ENCODE results near the gene PHF2. TPM values are rescaled to one million over a fixed set of nuclear protein-coding genes. Genes with fewer than 3 reads are reported as not detected.

The PHF2 gene
- total RNA-seq, 1 donor from 2014 or later: 12.1 TPM

GRCh38 chr9:93654351-93654961 is 78.1 kb downstream of the PHF2 start:
- Histone ChIP-seq H3K27ac (ENCODE audit: low read depth, low read length) (no peak overlapping the region), H3K4me3 (ENCODE audit: insufficient read depth, low read depth, low read length) (no peak overlapping the region), H3K27me3 (ENCODE audit: insufficient read depth, low read length) (no peaks in the 10 kb centered on the region), H3K9ac (ENCODE audit: low read length) (no peak overlapping the region), H2AFZ (ENCODE audit: low read depth, low read length) (no peak overlapping the region), H3K9me3 (ENCODE audit: insufficient read depth, low read depth, low read length) (no peaks in the 10 kb centered on the region), H3K79me2 (ENCODE audit: insufficient read depth, low read length) (no peaks in the 10 kb centered on the region), H3K4me2 (ENCODE audit: low read length) (no peak overlapping the region), H3K36me3 (ENCODE audit: insufficient read depth, low read length) (peaks cover 8% of the 10 kb centered on the region), H3K4me1 (ENCODE audit: insufficient read depth, low read length) (no peaks in the 10 kb centered on the region), H4K20me1 (ENCODE audit: insufficient read depth, low read length) (peaks cover 16% of the 10 kb centered on the region)
- Mint-ChIP-seq H3K9me3 (ENCODE audit: unreplicated experiment) (no peaks in the 10 kb centered on the region), H3K4me1 (ENCODE audit: low read depth, unreplicated experiment) (no peaks in the 10 kb centered on the region), H3K27ac (ENCODE audit: unreplicated experiment) (no peak overlapping the region), H3K36me3 (ENCODE audit: low read depth, unreplicated experiment) (peaks cover 22% of the 10 kb centered on the region), H3K27me3 (ENCODE audit: low read depth, unreplicated experiment) (no peaks in the 10 kb centered on the region), H3K4me3 (ENCODE audit: unreplicated experiment) (no peak overlapping the region)
- DNase-seq (ENCODE audit: low read depth) (no peak), FAIRE-seq (no peak)
- TF ChIP-seq CTCF (IDR thresholded peaks at IDR 0.05; ENCODE audit: insufficient read depth, low read depth, low read length): no peak
- no peak for TF ChIP-seq EZH2 (IDR thresholded peaks at IDR 0.05; ENCODE audit: insufficient read depth, low read length)

GRCh38 chr9:93655621-93656425 is 79.4 kb downstream of the PHF2 start:
- Histone ChIP-seq H3K9ac (ENCODE audit: low read length) (no peak overlapping the region), H4K20me1 (ENCODE audit: insufficient read depth, low read length) (peaks cover 10% of the 10 kb centered on the region), H3K36me3 (ENCODE audit: insufficient read depth, low read length) (no peaks in the 10 kb centered on the region), H3K27ac (ENCODE audit: low read depth, low read length) (no peak overlapping the region), H3K4me1 (ENCODE audit: insufficient read depth, low read length) (no peaks in the 10 kb centered on the region), H3K79me2 (ENCODE audit: insufficient read depth, low read length) (no peaks in the 10 kb centered on the region), H3K4me2 (ENCODE audit: low read length) (no peak overlapping the region), H3K9me3 (ENCODE audit: insufficient read depth, low read depth, low read length) (no peaks in the 10 kb centered on the region), H3K4me3 (ENCODE audit: insufficient read depth, low read depth, low read length) (no peak overlapping the region), H3K27me3 (ENCODE audit: insufficient read depth, low read length) (no peaks in the 10 kb centered on the region), H2AFZ (ENCODE audit: low read depth, low read length) (no peak overlapping the region)
- no peak for DNase-seq (ENCODE audit: low read depth)
- FAIRE-seq: no peak
- H3K4me3 Mint-ChIP-seq (ENCODE audit: unreplicated experiment): no peak overlapping the region
- TF ChIP-seq EZH2 (IDR thresholded peaks at IDR 0.05; ENCODE audit: insufficient read depth, low read length) (no peak), CTCF (IDR thresholded peaks at IDR 0.05; ENCODE audit: insufficient read depth, low read depth, low read length) (no peak)
- H3K27ac Mint-ChIP-seq (ENCODE audit: unreplicated experiment): no peak overlapping the region
- peaks cover 26% of the 10 kb centered on the region for H3K36me3 Mint-ChIP-seq (ENCODE audit: low read depth, unreplicated experiment)
- H3K4me1 Mint-ChIP-seq (ENCODE audit: low read depth, unreplicated experiment): no peaks in the 10 kb centered on the region
- no peaks in the 10 kb centered on the region for H3K27me3 Mint-ChIP-seq (ENCODE audit: low read depth, unreplicated experiment)
- H3K9me3 Mint-ChIP-seq (ENCODE audit: unreplicated experiment): no peaks in the 10 kb centered on the region
